Keratinocyte (primary cell): Measurements from ENCODE around the gene KCNH6.

Source experiments
- EZH2 ChIP-seq: IDR thresholded peaks from one replicate; pipeline ENCODE4 v1.6.1; 2012; ENCODE audit warnings: inconsistent platforms, mild to moderate bottlenecking, low read length, moderate library complexity
- TF ChIP-seq, protein P1 (sequence below), 3 experiments: IDR thresholded peaks in 1 of 3; conservative IDR thresholded peaks in 1 of 3; optimal IDR thresholded peaks in 1 of 3; 2 replicates in 2 of 3; 3 replicates in 1 of 3; pipeline versions ENCODE3 to v1.5.1; 2011; ENCODE audit warnings: low read length in 3 of 3, mild to moderate bottlenecking in 3 of 3, moderate library complexity in 2 of 3, control low read depth in 1 of 3, inconsistent platforms in 1 of 3; ENCODE audit not compliant: insufficient read depth in 2 of 3; ENCODE audit errors: extremely low read depth in 1 of 3

DNA sequence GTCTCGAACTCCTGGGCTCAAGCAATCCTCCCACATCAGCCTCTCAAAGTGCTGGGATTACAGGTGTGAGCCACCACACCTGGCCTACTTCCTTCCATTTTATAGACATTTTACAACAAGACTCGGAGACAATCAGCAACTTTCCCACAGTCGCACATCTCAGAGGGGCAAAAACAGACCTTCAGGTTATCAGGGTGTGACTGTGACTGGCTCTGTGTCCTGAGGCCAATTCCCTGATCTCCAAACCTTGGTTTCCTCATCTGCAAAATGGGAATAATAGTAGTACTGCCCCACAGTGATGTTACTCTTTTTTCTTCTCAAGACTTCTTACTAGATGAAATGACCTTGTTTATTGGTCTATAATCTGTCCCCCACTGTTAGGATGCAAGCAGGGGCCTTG is 10.8 kb upstream of the KCNH6 start:
- TF ChIP-seq, protein P1, sequence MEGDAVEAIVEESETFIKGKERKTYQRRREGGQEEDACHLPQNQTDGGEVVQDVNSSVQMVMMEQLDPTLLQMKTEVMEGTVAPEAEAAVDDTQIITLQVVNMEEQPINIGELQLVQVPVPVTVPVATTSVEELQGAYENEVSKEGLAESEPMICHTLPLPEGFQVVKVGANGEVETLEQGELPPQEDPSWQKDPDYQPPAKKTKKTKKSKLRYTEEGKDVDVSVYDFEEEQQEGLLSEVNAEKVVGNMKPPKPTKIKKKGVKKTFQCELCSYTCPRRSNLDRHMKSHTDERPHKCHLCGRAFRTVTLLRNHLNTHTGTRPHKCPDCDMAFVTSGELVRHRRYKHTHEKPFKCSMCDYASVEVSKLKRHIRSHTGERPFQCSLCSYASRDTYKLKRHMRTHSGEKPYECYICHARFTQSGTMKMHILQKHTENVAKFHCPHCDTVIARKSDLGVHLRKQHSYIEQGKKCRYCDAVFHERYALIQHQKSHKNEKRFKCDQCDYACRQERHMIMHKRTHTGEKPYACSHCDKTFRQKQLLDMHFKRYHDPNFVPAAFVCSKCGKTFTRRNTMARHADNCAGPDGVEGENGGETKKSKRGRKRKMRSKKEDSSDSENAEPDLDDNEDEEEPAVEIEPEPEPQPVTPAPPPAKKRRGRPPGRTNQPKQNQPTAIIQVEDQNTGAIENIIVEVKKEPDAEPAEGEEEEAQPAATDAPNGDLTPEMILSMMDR (optimal IDR thresholded peaks at IDR 0.05 in 1 of 3, IDR thresholded peaks at IDR 0.05 in 1 of 3, conservative IDR thresholded peaks at IDR 0.05 in 1 of 3; ENCODE audit: extremely low read depth in 1 of 3, insufficient read depth in 2 of 3, low read length in 3 of 3): no peak
- no peak for TF ChIP-seq EZH2
